Activated B cell treated with CpG ODN at 0.5 μM for 24 hours (primary cell): ENCODE measurements around the gene GMCL2. TPM values are rescaled to one million over a fixed set of nuclear protein-coding genes. Genes with fewer than 3 reads are reported as not detected.

Source experiments
- ATAC-seq: fragments of 200-7000 bp; cut with Tn5 transposase; one replicate; pipeline ENCODE4 v1.10.0; 2021; ENCODE audit warnings: low read depth, mild to moderate bottlenecking, moderate library complexity
- CTCF ChIA-PET: fragments of 350-600 bp; sonication (Branson Sonifier 250); formaldehyde crosslinking; loops from one replicate; lab custom pipeline; 2021; ENCODE audit warnings: antibody characterized with exemption; lab: Charles Lee
- POLR2A ChIA-PET: fragments of 350-600 bp; sonication (Branson Sonifier 250); formaldehyde crosslinking; loops from one replicate; lab custom pipeline; 2021; ENCODE audit warnings: antibody characterized with exemption; lab: Charles Lee
- DNase-seq: peaks from one replicate; pipeline ENCODE4 v3.0.0; 2022
- H3K27ac Mint-ChIP-seq: one replicate; pipeline ENCODE4 v1.8.0; 2020; ENCODE audit warnings: mixed read lengths
- H3K27me3 Mint-ChIP-seq: one replicate; pipeline ENCODE4 v1.8.0; 2021; ENCODE audit warnings: mixed read lengths
- H3K36me3 Mint-ChIP-seq: one replicate; pipeline ENCODE4 v1.8.0; 2021; ENCODE audit warnings: low read depth, mixed read lengths
- H3K4me1 Mint-ChIP-seq: one replicate; pipeline ENCODE4 v1.8.0; 2021; ENCODE audit warnings: mixed read lengths
- H3K4me3 Mint-ChIP-seq: one replicate; pipeline ENCODE4 v1.8.0; 2020; ENCODE audit warnings: mild to moderate bottlenecking, mixed read lengths
- H3K9me3 Mint-ChIP-seq: one replicate; pipeline ENCODE4 v1.8.0; 2020; ENCODE audit warnings: mixed read lengths
- CTCF ChIP-seq: fragments of 200-600 bp; IDR thresholded peaks from one replicate; pipeline ENCODE4 v1.8.0; 2022; ENCODE audit warnings: antibody characterized with exemption, mild to moderate bottlenecking
- intact Hi-C: fragments of 100-400 bp; cut with micrococcal nuclease; formaldehyde crosslinking; loops from one replicate; pipeline ENCODE4 v1.15.1; 2024
- total RNA-seq: library from RNA; stranded (reverse); gene quantifications from 2 replicates; pipeline ENCODE4 v1.2.3, GENCODE V29; 2022

GMCL2 gene
- total RNA-seq, 1 donor from 2014 or later: not detected

GRCh38 chr5:178191661-178192060, 4.5 kb upstream of the GMCL2 start:
- Mint-ChIP-seq H3K4me1 (no peaks in the 10 kb centered on the region), H3K27ac (no peak overlapping the region), H3K9me3 (no peaks in the 10 kb centered on the region), H3K4me3 (no peak overlapping the region), H3K27me3 (peaks cover 31% of the 10 kb centered on the region), H3K36me3 (no peaks in the 10 kb centered on the region)
- no peak for DNase-seq
- TF ChIP-seq CTCF: no peak
- ChIA-PET POLR2A (no interaction called here), CTCF (no interaction called here)
- intact Hi-C loops: no loop called here
- ATAC-seq: no peak

- ChIA-PET CTCF (no interaction called here), POLR2A (interaction anchor here (0.7 kb wide), 1 partner anchor 16 kb away, joined by 7 read pairs; no protein-coding TSS in a partner anchor)
- H3K27ac Mint-ChIP-seq: no peak overlapping the region
- intact Hi-C loops: no loop called here
- ATAC-seq (no peak), DNase-seq (no peak)
- H3K27me3 Mint-ChIP-seq: peaks cover 24% of the 10 kb centered on the region
- no peak for TF ChIP-seq CTCF
- H3K4me1 Mint-ChIP-seq: no peaks in the 10 kb centered on the region
- no peaks in the 10 kb centered on the region for H3K36me3 Mint-ChIP-seq
- no peaks in the 10 kb centered on the region for H3K9me3 Mint-ChIP-seq
- no peak overlapping the region for H3K4me3 Mint-ChIP-seq
Observed at GRCh38 chr5:178189433-178189832, 2.3 kb upstream of the GMCL2 start.

GRCh38 chr5:178186427-178186826, 744 bp downstream of the GMCL2 start:
- intact Hi-C loops: no loop called here
- no peak for TF ChIP-seq CTCF
- H3K4me1 Mint-ChIP-seq: no peaks in the 10 kb centered on the region
- POLR2A ChIA-PET: no interaction called here
- no peak overlapping the region for H3K27ac Mint-ChIP-seq
- CTCF ChIA-PET: no interaction called here
- ATAC-seq (no peak), DNase-seq (no peak)
- no peak overlapping the region for H3K4me3 Mint-ChIP-seq
- H3K27me3 Mint-ChIP-seq: peaks cover 11% of the 10 kb centered on the region
- H3K9me3 Mint-ChIP-seq: no peaks in the 10 kb centered on the region
- H3K36me3 Mint-ChIP-seq: no peaks in the 10 kb centered on the region

- no peak overlapping the region for H3K27ac Mint-ChIP-seq
- no peak for DNase-seq
- H3K4me3 Mint-ChIP-seq: no peak overlapping the region
- POLR2A ChIA-PET: no interaction called here
- intact Hi-C loops: no loop called here
- peaks cover 13% of the 10 kb centered on the region for H3K27me3 Mint-ChIP-seq
- TF ChIP-seq CTCF: no peak
- CTCF ChIA-PET: no interaction called here
- H3K36me3 Mint-ChIP-seq: no peaks in the 10 kb centered on the region
- no peaks in the 10 kb centered on the region for H3K9me3 Mint-ChIP-seq
- ATAC-seq: no peak
- H3K4me1 Mint-ChIP-seq: no peaks in the 10 kb centered on the region
Observed at GRCh38 chr5:178182158-178182876, 4.9 kb downstream of the GMCL2 start.

- TF ChIP-seq CTCF: no peak
- intact Hi-C loops: no loop called here
- POLR2A ChIA-PET: no interaction called here
- ATAC-seq (no peak), DNase-seq (no peak)
- CTCF ChIA-PET: no interaction called here
- Mint-ChIP-seq H3K27ac (no peak overlapping the region), H3K27me3 (peaks cover 14% of the 10 kb centered on the region), H3K9me3 (no peaks in the 10 kb centered on the region), H3K4me1 (no peaks in the 10 kb centered on the region), H3K4me3 (no peak overlapping the region), H3K36me3 (no peaks in the 10 kb centered on the region)
Observed at GRCh38 chr5:178180141-178180863, 6.9 kb downstream of the GMCL2 start.
